ENCODE measurements around the gene ICAM1.

DNA sequence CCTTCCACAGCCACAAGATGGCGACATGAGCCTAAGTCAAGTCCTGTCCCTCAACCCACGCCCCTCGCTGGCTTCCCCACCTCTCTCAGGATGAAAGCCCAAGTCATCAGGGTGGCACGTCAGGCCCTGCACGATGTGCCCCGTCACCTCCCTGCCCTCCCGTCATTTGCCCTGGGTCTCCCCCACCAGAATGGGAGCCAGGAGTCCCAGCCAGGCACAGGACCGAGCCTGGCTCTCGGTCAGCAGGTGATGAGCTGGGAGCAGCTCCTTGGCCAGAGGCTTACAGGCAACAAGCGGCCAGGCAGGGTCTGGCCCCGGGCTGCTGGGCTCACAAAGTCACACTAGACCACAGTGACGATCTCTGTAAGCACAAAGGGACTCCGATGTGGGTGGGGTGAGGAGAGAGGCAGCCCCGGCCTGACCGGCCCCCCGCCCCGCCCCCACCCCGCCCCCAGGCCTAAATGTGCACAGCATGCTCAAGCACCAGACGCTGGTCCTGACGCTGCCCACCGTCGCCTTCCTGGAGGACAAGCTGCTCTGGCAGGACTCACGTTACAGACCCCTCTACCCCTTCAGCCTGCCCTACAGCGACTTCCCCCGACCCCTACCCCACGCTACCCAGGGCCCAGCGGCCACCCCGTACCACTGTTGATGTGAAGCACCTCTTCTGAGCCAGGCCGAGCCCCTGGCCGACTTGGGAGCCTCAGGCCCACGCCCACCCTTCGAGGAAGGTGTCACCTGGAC is 11.6 kb upstream of the ICAM1 start:
- TF ChIP-seq ZNF274 (IDR thresholded peaks at IDR 0.05; ENCODE audit: low read depth, low read length) = no peak
- no peak for TF ChIP-seq SUZ12 (IDR thresholded peaks at IDR 0.05; ENCODE audit: extremely low read depth, insufficient read depth, insufficient read length)
- TF ChIP-seq YY1 (IDR thresholded peaks at IDR 0.05; ENCODE audit: insufficient read depth, insufficient read length) = no peak
